ENCODE data around the gene SPINDOC. TPM values are rescaled to one million over a fixed set of nuclear protein-coding genes. Genes with fewer than 3 reads are reported as not detected.

Gene SPINDOC
- total RNA-seq, 1 donor from 2014 or later = 11.9 TPM

- DNase-seq = no peak
These were observed 21.4 kb downstream of the SPINDOC start for GRCh38 chr11:63834535-63835157.

- no peak for DNase-seq
These were observed 21.9 kb downstream of the SPINDOC start for GRCh38 chr11:63835158-63835545.

GRCh38 chr11:63837027-63837688 lies 23.9 kb downstream of the SPINDOC start:
- DNase-seq = peak; percentile 93

- no peak for DNase-seq
These were observed 24.5 kb downstream of the SPINDOC start for GRCh38 chr11:63837739-63838138.

- no peak for DNase-seq
These were observed 25.0 kb downstream of the SPINDOC start for GRCh38 chr11:63838150-63838677.

GRCh38 chr11:63838678-63839507 lies 25.6 kb downstream of the SPINDOC start, which contains the start of gene MARK2:
Gene MARK2 (plus strand): TSS chr11:63839110. CDS start chr11:63839507, 397 bp downstream.
- DNase-seq = peak; percentile 99

- DNase-seq = peak; percentile 33
These were observed 26.5 kb downstream of the SPINDOC start for GRCh38 chr11:63839508-63840355.

GRCh38 chr11:63840356-63841060 lies 27.3 kb downstream of the SPINDOC start:
- no peak for DNase-seq

GRCh38 chr11:63841554-63841953 lies 28.3 kb downstream of the SPINDOC start:
- DNase-seq = peak; percentile 60

- DNase-seq = no peak
These were observed 29.8 kb downstream of the SPINDOC start for GRCh38 chr11:63843041-63843440.

- no peak for DNase-seq
These were observed 31.6 kb downstream of the SPINDOC start for GRCh38 chr11:63844836-63845235.

GRCh38 chr11:63845303-63845702 lies 32.0 kb downstream of the SPINDOC start:
- DNase-seq = no peak

GRCh38 chr11:63845911-63846310 lies 32.7 kb downstream of the SPINDOC start:
- no peak for DNase-seq

- DNase-seq = no peak
These were observed 33.6 kb downstream of the SPINDOC start for GRCh38 chr11:63846897-63847296.

- peak; percentile 62 for DNase-seq
These were observed 34.1 kb downstream of the SPINDOC start for GRCh38 chr11:63847363-63847762.

GRCh38 chr11:63849691-63850090 lies 36.4 kb downstream of the SPINDOC start:
- no peak for DNase-seq

GRCh38 chr11:63850920-63851319 lies 37.7 kb downstream of the SPINDOC start:
- DNase-seq = no peak

- no peak for DNase-seq
These were observed 38.1 kb downstream of the SPINDOC start for GRCh38 chr11:63851364-63851763.

- no peak for DNase-seq
These were observed 40.2 kb downstream of the SPINDOC start for GRCh38 chr11:63853476-63853875.

GRCh38 chr11:63854696-63855095 lies 41.4 kb downstream of the SPINDOC start:
- DNase-seq = no peak

GRCh38 chr11:63855975-63856374 lies 42.7 kb downstream of the SPINDOC start:
- no peak for DNase-seq

Data from tongue (tissue), 2 donors.